Stimulated activated CD8-positive, alpha-beta memory T cell treated with anti-CD3 and anti-CD28 coated beads, Interleukin-15, amount 100 ng/mL, for 4 hours (primary cell): ENCODE results near the gene TMEM63A.
A peak's percentile ranks its signal among the peaks of the same experiment; 100 is the strongest.
"Not testable (repeated sequence)": the region's sequence is repeated elsewhere in the genome, so short reads cannot be mapped to it uniquely, and the experiment has no call there.

Experiments used
- DNase-seq, 2 donors: peaks; one replicate each; pipeline ENCODE4 v3.0.0-alpha.2; 2020; ENCODE audit warnings: low read depth in 2 of 2

TMEM63A gene

GRCh38 chr1:225820522-225821120 is 61.6 kb downstream of the TMEM63A start:
- no peak for DNase-seq

GRCh38 chr1:225819346-225820192 is 62.6 kb downstream of the TMEM63A start:
- DNase-seq = no peak

- DNase-seq = no peak
Observed at GRCh38 chr1:225818229-225818628, 64.0 kb downstream of the TMEM63A start.

GRCh38 chr1:225817611-225818061 is 64.5 kb downstream of the TMEM63A start:
- DNase-seq = no peak

GRCh38 chr1:225816643-225817538 is 65.3 kb downstream of the TMEM63A start:
- no peak for DNase-seq

GRCh38 chr1:225815526-225816178 is 66.5 kb downstream of the TMEM63A start:
- no peak for DNase-seq

- not testable (repeated sequence) for DNase-seq
Observed at GRCh38 chr1:225815090-225815489, 67.1 kb downstream of the TMEM63A start.

- DNase-seq = no peak
Observed at GRCh38 chr1:225814381-225814780, 67.8 kb downstream of the TMEM63A start.

- DNase-seq = no peak
Observed at GRCh38 chr1:225813214-225813964, 68.8 kb downstream of the TMEM63A start.

- DNase-seq = no peak
Observed at GRCh38 chr1:225812488-225813213, 69.5 kb downstream of the TMEM63A start.

- DNase-seq = no peak
Observed at GRCh38 chr1:225811622-225812487, 70.3 kb downstream of the TMEM63A start.

GRCh38 chr1:225810579-225811538 is 71.3 kb downstream of the TMEM63A start:
- DNase-seq = not testable (repeated sequence)

GRCh38 chr1:225809842-225810578 is 72.2 kb downstream of the TMEM63A start, which contains the start of gene EPHX1:
Gene EPHX1, plus strand, starts transcription at chr1:225810124. Its CDS starts 18,606 bp downstream, at chr1:225828730.
- peak; percentile 14 to 32 for DNase-seq

GRCh38 chr1:225808136-225808535 is 74.0 kb downstream of the TMEM63A start:
- DNase-seq = no peak

- not testable (repeated sequence) for DNase-seq
Observed at GRCh38 chr1:225806736-225807135, 75.4 kb downstream of the TMEM63A start.

- DNase-seq = no peak
Observed at GRCh38 chr1:225806249-225806648, 75.9 kb downstream of the TMEM63A start.

- DNase-seq = not testable (repeated sequence)
Observed at GRCh38 chr1:225801146-225801545, 81.0 kb downstream of the TMEM63A start.
